ENCODE results near the gene GABARAPL1. TPM values are rescaled to one million over a fixed set of nuclear protein-coding genes. Genes with fewer than 3 reads are reported as not detected.

Gene GABARAPL1
- total and polyA plus RNA-seq, 2 donors (not counting 1 experiment from before 2014, with no cell fraction given): 4.5 to 11.9 TPM

DNA sequence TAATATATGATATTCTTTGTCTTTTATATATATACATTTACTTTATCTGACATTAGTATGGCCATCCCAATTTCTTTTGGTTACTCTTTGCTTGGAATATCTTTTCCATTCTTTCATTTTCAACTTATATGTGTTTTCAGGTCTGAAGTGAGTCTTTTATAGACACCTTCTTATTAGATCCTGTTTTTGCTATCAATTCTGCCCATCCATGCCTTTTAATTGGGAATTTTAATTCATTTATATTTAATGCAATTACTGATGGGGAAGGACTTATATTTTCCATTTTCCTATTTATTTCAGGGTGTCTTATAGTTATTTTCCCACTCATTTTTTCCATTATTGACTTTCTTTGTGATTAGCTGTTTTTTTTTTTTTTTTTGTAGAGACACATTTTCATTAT is 43.4 kb downstream of the GABARAPL1 start:
- CTCF ChIA-PET: no interaction called here

DNA sequence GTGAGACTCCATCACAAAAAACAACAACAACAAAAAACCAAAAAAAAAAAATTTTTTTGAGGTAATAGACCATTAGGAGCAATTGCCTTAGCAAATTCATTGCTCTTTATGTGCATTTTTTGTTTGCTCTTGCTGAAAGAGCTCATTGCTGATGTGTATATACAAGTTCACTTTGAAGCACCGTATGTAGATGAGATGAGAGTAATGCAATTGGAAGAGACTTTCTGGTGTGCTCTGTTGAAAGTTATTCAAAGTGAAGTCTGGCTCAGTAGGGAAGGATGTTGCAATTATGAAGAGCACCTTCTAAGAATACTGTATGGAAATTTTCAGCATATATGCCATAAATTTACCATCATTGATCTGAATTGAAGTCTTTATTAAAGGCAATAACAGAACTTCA is 48.2 kb downstream of the GABARAPL1 start:
- Histone ChIP-seq H3K4me3 (ENCODE audit: control extremely low read depth in 1 of 5, extremely low read depth in 1 of 5, insufficient read depth in 1 of 5, low read depth in 2 of 5, low read length in 4 of 5) (no peak overlapping the region), H3K9ac (ENCODE audit: low read length) (no peak overlapping the region), H3K79me2 (ENCODE audit: control insufficient read depth, insufficient read depth, low read length) (no peaks in the 10 kb centered on the region), H2AFZ (ENCODE audit: insufficient read depth, low read depth, low read length, poor library complexity, severe bottlenecking) (no peak overlapping the region), H3K27me3 (replicated peaks in 1 of 4; ENCODE audit: control extremely low read depth in 1 of 4, control insufficient read depth in 3 of 4, insufficient read depth in 4 of 4, low read length in 3 of 4) (peaks cover 0 to 4% (median 0%) of the 10 kb centered on the region in 4 experiments), H4K20me1 (ENCODE audit: control insufficient read depth, insufficient read depth, low read length, poor library complexity, severe bottlenecking) (no peaks in the 10 kb centered on the region), H3K4me1 (ENCODE audit: control insufficient read depth in 2 of 2, insufficient read depth in 2 of 2, low read length in 2 of 2) (no peaks in the 10 kb centered on the region), H3K36me3 (replicated peaks in 1 of 2; ENCODE audit: control extremely low read depth in 1 of 2, control insufficient read depth in 1 of 2, extremely low read depth in 1 of 2, insufficient read depth in 2 of 2, low read length in 1 of 2) (no peaks in the 10 kb centered on the region), H3K9me3 (ENCODE audit: control extremely low read depth in 1 of 3, control insufficient read depth in 2 of 3, insufficient read depth in 1 of 3, low read length in 2 of 3) (peaks cover 0 to 3% (median 1%) of the 10 kb centered on the region in 3 donors), H3K4me2 (replicated peaks; ENCODE audit: low read depth, low read length, poor library complexity, severe bottlenecking) (no peak overlapping the region), H3K27ac (ENCODE audit: low read length in 2 of 2) (no peak overlapping the region)
- ATAC-seq (ENCODE audit: low read depth) (no peak), DNase-seq (no peak)
- no peak for TF ChIP-seq CTCF (IDR thresholded peaks at IDR 0.05)
- Mint-ChIP-seq H3K4me1 (no peaks in the 10 kb centered on the region), H3K4me3 (no peak overlapping the region), H3K27me3 (peaks cover 15% of the 10 kb centered on the region), H3K9me3 (ENCODE audit: insufficient read depth) (peaks cover 4% of the 10 kb centered on the region), H3K27ac (no peak overlapping the region)
- POLR2A ChIA-PET: no interaction called here
- intact Hi-C loops (cut with micrococcal nuclease): no loop called here
- no CpG with 5 or more reads among the region's 1 CpG for WGBS (ENCODE audit: insufficient coverage)
- CTCF ChIA-PET: interaction anchor here (0.7 kb wide), 1 partner anchor 412 kb away, joined by 4 read pairs; no protein-coding TSS in a partner anchor

More for the DNA sequence above, 43.4 kb downstream of the GABARAPL1 start:
- Mint-ChIP-seq H3K27ac (no peak overlapping the region), H3K4me1 (peaks cover 4% of the 10 kb centered on the region), H3K27me3 (peaks cover 24% of the 10 kb centered on the region), H3K4me3 (no peak overlapping the region), H3K9me3 (ENCODE audit: insufficient read depth) (peaks cover 12% of the 10 kb centered on the region)
- H3K79me2 ChIP-seq (ENCODE audit: control insufficient read depth, insufficient read depth, low read length): no peaks in the 10 kb centered on the region
- no peak overlapping the region for H3K4me2 ChIP-seq (replicated peaks; ENCODE audit: low read depth, low read length, poor library complexity, severe bottlenecking)
- H3K4me3 ChIP-seq (ENCODE audit: control extremely low read depth in 1 of 5, extremely low read depth in 1 of 5, insufficient read depth in 1 of 5, low read depth in 2 of 5, low read length in 4 of 5): no peak overlapping the region
- POLR2A ChIA-PET: no interaction called here
- DNase-seq: no peak
- no peak overlapping the region for H2AFZ ChIP-seq (ENCODE audit: insufficient read depth, low read depth, low read length, poor library complexity, severe bottlenecking)
- intact Hi-C loops (cut with micrococcal nuclease): no loop called here
- H3K9ac ChIP-seq (ENCODE audit: low read length): no peak overlapping the region
- H3K27me3 ChIP-seq (replicated peaks in 1 of 4; ENCODE audit: control extremely low read depth in 1 of 4, control insufficient read depth in 3 of 4, insufficient read depth in 4 of 4, low read length in 3 of 4): peaks cover 0 to 4% (median 0%) of the 10 kb centered on the region in 4 experiments
- no peak overlapping the region for H3K27ac ChIP-seq (ENCODE audit: low read length in 2 of 2)
- H3K36me3 ChIP-seq (replicated peaks in 1 of 2; ENCODE audit: control extremely low read depth in 1 of 2, control insufficient read depth in 1 of 2, extremely low read depth in 1 of 2, insufficient read depth in 2 of 2, low read length in 1 of 2): no peaks in the 10 kb centered on the region
- ATAC-seq (ENCODE audit: low read depth): no peak
- peaks cover 0 to 6% of the 10 kb centered on the region in 2 donors for H3K4me1 ChIP-seq (ENCODE audit: control insufficient read depth in 2 of 2, insufficient read depth in 2 of 2, low read length in 2 of 2)
- TF ChIP-seq EZH2 (IDR thresholded peaks at IDR 0.05; ENCODE audit: borderline replicate concordance, insufficient read depth, low read depth, low read length, poor library complexity, severe bottlenecking) (no peak), CTCF (IDR thresholded peaks at IDR 0.05) (no peak)
- H3K9me3 ChIP-seq (ENCODE audit: control extremely low read depth in 1 of 3, control insufficient read depth in 2 of 3, insufficient read depth in 1 of 3, low read length in 2 of 3): peaks cover 2 to 6% (median 4%) of the 10 kb centered on the region in 3 donors
- H4K20me1 ChIP-seq (ENCODE audit: control insufficient read depth, insufficient read depth, low read length, poor library complexity, severe bottlenecking): no peaks in the 10 kb centered on the region
